ENCODE measurements around the gene MARVELD3.
A peak's percentile ranks its signal among the peaks of the same experiment; 100 is the strongest.

Gene MARVELD3

DNA sequence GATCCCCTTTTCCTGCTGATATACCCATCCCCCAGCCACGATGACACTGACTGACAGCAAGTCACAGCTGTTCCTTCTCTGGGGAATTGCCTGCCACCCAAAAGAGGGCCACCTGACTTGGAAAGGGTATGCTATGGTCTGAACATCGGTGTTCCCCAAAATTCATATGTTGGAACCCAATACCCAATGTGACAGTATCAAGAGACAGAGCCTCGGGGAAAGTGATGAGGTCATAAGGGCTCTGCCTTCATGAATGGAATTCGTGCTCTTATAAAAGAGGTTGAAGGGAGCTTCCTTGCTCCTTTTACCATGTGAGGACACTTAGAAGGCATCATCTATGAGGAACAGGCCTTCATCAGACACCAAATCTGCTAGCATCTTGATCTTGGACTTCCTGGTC is 7.6 kb upstream of the MARVELD3 start:
- no peak overlapping the region for H3K4me3 ChIP-seq (ENCODE audit: low read depth, low read length)
- DNase-seq (ENCODE audit: low read depth) = no peak

DNA sequence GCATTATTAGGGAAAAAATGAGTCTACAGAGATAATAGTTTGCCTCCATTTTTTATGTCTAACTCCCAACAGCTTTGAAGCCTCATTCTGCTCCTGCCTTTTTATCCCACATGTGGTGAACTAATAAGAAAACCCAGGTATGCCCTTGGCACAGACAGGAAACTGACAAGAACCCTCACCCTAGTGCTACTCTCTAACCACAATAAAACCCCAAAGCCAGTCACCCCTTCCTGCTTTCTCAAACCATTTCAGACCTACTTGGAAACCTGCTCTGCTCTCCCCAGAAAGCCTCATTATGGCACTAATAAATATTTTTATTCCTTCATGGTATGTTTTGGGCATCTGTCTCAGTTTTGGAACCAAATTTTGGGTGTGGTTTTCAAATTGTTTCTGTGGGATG is 3.9 kb upstream of the MARVELD3 start:
- H3K4me3 ChIP-seq (ENCODE audit: low read depth, low read length) = no peak overlapping the region
- no peak for DNase-seq (ENCODE audit: low read depth)

DNA sequence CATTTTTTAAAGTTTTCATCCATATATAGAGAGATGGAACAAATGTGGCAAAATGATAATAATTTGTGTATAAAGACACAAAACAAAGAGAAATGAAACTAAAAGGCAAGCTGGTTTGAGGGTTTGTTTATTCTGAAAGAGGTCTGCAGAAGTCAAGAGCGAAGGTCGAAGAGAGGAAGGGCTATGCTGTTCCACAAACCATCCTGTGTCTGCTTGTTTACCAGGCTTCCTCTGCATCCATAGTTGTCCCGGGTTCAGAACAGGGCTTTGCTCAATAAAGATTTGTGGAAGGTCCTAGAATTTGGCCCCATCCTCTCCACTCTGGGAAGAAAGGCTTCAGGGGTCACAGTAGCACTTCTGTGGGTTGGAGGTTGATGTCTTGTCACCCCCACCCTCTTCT is 2.4 kb upstream of the MARVELD3 start:
- no peak for DNase-seq (ENCODE audit: low read depth)

DNA sequence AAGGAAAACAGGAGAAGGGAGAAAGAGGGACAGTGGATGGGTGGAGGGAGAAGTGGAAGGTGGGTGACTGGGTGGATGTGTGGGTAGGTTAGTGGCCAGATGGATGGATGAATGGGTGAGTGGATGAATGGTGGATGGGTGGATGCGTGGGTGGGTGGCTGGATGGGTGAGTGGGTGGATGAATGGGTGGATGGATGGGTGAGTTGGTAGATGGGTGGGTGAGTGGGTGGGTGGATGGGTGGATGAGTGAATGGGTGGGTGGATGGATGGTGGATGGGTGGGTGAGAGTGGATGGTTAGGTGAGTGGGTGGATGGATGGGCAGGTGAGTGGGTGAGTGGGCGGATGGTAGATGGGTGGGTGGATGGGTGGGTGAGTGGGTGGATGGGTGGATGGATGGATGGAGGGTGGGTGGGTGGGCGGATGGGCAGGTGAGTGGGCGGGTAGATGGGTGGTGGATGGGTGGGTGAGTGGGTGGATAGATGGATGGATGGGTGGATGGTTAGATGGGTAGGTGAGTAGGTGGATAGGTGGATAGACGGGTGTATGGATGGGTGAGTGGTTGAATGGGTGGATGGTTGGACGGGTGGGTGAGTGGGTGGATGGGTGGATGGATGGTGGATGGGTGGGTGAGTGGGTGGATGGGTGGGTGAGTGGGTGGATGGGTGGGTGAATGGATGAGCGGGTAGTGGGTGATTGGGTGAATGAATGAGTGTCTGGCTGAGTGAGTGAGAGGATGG is 702 bp upstream of the MARVELD3 start:
- no peak for DNase-seq (ENCODE audit: low read depth)
- no peak overlapping the region for H3K4me3 ChIP-seq (ENCODE audit: low read depth, low read length)

More for the DNA sequence above, 2.4 kb upstream of the MARVELD3 start:
- H3K4me3 ChIP-seq (ENCODE audit: low read depth, low read length) = no peak overlapping the region

DNA sequence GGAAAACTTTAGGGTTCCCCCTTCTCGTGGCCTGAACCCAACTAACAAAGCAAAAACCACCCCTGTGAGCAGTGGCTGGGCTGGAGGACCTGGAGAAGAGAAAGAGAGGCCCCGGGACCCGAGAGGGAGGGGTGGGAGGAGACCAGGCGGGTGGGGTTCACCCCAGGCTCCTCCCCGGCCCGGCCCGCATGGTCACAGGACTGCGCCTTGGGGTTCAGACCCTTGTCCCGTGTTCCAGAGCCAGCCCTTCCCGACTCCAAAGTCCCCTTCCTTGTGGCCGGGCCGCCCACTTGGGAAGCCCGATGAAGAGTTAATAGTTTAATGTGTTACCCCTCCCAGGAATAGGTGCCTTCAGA is 852 bp downstream of the MARVELD3 start:
- peak overlapping the region; percentile 35 for H3K4me3 ChIP-seq (ENCODE audit: low read depth, low read length)
- DNase-seq (ENCODE audit: low read depth) = no peak

DNA sequence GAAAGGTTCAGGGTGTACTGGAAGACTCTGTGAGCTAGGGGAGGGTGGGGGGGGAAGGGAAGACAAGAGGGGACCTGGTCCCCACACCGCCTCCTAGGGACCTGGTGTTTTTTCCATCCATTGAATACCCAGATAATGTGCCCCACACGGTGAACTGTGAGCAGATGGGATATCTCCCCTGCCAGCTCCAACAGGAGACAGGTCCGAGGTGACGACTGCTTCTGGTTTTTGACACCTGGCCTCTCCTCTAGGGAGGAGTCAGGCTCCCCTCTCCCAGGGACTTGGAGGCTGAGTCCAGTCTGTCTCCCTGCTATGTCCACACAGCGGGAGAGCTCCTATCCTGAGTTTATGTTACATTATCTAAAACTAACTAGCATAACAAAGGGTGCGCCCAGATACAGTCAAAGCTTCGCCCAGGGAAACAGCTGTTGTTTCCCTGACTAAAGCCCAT is 1.8 kb downstream of the MARVELD3 start:
- no peak overlapping the region for H3K4me3 ChIP-seq (ENCODE audit: low read depth, low read length)
- DNase-seq (ENCODE audit: low read depth) = no peak

DNA sequence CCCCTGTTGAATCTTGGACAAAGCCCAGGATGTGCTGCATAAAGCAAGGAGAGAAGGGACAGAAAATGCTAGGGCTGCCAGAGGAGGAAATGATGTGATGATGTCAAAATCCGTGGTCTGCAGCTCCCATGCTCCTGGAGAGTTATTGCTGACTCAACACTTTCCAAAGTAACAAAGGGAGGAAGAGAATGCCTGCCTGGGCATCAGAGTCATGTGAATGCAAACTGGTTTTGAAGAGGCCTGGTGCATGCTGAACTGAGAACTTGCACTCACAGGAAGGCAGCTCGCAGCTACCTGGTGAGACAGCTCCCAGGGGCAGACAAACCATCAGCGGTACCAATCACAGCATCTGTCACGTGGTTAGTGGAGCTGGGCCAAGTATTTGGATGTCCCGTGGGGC is 2.8 kb downstream of the MARVELD3 start:
- no peak overlapping the region for H3K4me3 ChIP-seq (ENCODE audit: low read depth, low read length)
- DNase-seq (ENCODE audit: low read depth) = peak; percentile 41

DNA sequence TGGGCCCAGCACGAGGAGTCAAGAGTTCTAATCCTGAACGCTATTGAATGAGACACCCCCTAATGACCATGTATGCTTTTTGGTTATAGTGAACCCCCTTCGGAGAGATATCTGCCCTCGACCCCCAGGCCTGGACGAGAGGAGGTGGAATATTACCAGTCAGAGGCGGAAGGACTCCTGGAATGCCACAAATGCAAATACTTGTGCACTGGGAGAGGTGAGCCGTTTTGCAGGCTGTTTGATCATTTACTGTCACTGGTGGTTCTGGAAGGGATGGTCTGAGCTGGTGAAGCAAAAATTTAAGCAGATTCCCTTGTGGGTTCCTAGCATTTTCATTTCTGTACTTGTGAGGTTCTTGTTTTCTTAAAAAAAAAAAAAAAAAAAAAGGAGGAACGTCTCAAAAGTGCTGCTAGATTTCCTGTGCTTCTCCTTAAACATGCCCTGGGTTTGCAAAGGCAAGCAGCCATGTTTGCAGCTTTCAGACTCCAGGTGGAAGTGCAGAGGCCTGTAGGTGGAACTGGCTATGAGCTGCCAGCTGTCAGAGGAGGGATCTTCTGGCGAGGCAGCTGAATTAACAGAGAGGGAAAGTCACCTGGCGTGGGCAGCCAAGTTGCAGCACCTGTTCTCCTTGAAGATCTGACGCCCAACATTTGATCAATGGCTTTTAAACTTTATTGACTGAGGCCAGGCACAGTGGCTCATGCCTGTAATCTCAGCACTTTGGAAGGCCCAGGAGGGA is 3.5 kb downstream of the MARVELD3 start:
- no peak for DNase-seq (ENCODE audit: low read depth)
- no peak overlapping the region for H3K4me3 ChIP-seq (ENCODE audit: low read depth, low read length)

DNA sequence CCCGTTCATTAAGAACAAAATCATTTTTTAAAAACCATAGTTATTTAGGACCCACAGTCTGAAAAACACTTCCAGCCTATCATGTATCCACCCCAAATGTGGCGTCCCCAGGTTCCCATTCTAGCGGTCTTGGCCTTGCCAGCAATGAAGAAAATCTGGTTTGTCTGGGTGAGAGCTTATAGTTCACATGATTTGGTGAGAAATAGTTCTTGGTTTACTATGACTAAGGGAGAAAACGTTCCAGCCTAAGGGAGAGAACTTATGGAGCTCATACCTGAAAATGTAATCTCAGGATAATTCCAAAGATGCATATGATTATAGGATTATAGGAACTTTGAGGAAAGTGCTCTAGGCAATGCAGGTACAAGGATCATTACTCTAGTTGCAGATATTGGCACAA is 4.8 kb downstream of the MARVELD3 start:
- no peak overlapping the region for H3K4me3 ChIP-seq (ENCODE audit: low read depth, low read length)

DNA sequence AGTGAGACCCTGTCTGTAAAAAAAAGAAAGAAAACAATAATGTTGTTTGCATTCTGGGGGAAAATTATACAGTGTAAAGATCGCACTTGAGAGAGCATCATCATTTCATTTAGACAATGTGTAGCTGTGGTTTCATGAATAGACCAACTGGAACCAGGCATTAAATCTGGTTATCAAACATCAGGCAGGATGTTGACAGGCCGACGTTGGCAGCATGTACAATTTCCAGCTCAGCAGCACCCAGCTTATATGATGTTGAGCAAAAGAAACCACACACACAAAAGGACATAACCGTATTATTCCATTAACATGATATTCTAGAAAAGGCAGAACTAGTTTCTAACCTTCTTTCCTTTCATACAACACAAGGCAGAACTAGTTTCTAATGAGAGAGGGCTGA is 5.8 kb downstream of the MARVELD3 start:
- no peak for DNase-seq (ENCODE audit: low read depth)
- no peak overlapping the region for H3K4me3 ChIP-seq (ENCODE audit: low read depth, low read length)

More for the DNA sequence above, 4.8 kb downstream of the MARVELD3 start:
- DNase-seq (ENCODE audit: low read depth) = no peak

DNA sequence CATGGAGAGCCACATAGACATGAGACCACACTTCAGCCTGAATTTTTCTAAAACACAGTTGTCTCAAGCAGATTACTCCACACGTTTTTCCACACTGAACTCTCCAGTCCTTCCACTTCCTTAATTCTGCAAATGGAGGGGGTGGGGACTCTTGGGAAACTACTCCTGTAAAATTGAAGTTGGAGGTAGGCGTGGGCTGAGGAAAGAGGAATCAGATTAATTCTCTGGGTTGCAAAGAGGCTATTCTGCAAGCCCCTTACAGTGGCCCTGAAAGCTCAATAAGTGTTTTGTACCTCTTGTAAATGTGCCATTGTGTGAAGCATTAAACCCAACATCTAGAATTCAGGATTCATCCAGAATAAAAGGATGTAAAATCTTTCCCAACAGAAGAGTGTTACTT is 9.6 kb downstream of the MARVELD3 start:
- DNase-seq (ENCODE audit: low read depth) = no peak
- no peak overlapping the region for H3K4me3 ChIP-seq (ENCODE audit: low read depth, low read length)

DNA sequence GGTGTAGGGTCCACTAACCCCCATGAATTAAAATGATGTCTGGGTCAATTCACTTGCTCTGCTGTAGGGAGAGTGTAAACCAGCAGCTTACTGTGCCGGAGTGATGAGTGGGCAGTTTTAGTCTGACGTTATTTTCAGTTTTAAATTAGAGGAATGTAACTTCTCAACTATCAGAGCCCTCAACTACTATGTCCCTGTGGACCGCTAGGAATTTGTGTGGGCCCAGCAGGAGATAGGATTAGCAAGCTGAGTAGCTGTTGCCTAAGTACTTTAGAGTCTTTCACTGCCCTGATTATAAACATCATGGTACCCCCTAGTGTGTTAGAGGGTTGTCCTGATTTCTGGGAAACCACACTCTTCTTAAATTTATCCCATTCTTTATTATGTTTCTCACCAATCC is 11.4 kb downstream of the MARVELD3 start:
- DNase-seq (ENCODE audit: low read depth) = peak; percentile 82

DNA sequence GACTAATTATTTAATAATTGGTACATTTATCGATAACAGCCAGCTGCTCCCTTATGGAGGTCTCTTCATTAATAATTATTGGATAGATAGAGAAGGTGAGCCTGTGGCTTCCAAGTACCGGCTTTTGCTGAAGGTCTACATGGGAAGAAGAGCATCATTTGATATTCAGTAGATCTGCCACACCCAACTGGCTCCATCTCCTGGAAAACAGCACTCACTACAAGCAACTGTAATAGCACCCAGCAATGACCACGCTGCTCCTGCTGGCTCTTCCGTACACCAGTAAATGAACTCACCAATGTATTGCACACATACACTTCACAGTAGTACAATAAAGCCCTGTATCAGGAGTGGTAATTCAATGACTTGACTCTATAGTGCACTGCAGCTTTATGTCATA is 19.5 kb downstream of the MARVELD3 start:
- peak; percentile 9 for DNase-seq (ENCODE audit: low read depth)
- no peak overlapping the region for H3K4me3 ChIP-seq (ENCODE audit: low read depth, low read length)

More for the DNA sequence above, 11.4 kb downstream of the MARVELD3 start:
- no peak overlapping the region for H3K4me3 ChIP-seq (ENCODE audit: low read depth, low read length)

DNA sequence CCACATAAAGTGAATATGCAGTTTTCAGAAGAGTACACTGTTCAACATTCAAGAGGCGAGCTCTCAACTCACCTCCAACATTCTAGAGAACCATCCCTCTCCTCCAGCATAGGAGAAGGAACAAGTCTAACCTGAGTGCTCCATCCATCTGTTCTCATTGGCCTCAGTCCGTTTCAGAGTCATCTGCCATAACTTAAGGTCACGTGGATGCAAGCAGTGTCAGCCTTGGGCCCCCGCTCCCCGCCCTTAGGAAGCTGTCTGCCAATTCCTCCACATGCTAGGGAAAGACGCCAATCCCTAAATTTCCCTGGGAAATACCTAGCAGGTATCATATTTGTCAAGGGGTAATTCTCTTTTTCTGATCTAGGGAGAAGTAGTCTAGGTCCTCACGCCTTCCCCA is 21.4 kb downstream of the MARVELD3 start:
- no peak for DNase-seq (ENCODE audit: low read depth)
- no peak overlapping the region for H3K4me3 ChIP-seq (ENCODE audit: low read depth, low read length)

DNA sequence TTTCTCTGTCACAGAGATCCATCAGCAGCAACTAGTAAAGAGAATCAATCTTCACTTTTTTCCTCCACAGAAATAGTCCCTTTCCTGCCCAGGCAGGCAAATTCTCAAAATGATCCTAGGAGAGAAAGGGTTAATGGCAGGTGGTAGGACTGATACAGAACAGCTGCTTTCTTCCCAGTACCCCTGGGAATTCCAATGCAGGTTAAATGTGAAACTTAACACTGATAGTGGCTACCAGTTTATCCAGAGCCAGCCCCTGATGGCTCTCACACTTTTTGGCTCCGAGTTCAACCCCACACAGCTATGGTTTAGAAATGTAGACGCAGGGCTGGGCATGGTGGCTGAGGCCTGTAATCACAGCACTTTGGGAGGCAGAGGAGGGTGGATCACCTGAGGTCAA is 22.2 kb downstream of the MARVELD3 start:
- H3K4me3 ChIP-seq (ENCODE audit: low read depth, low read length) = no peak overlapping the region
- DNase-seq (ENCODE audit: low read depth) = no peak

DNA sequence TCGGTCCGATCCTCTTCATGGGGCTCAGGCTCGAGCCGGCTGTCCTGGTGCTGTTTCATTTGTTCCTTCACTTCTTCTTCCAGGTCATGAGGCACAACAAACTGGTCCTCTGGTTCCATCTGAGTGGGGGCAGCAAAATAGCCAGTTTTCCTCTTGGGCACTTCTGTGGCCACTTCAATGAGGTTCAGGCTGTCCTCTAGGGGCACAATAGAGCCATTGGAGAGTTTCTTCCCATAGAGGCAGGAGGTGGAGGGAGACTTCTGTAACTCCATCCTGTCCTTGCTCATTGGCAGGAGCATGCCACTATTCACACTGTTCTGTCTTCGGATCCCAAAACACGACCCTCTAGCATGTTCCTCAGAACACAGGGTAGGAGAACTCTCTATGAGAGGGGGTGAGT is 22.9 kb downstream of the MARVELD3 start:
- no peak for DNase-seq (ENCODE audit: low read depth)
- H3K4me3 ChIP-seq (ENCODE audit: low read depth, low read length) = no peak overlapping the region

DNA sequence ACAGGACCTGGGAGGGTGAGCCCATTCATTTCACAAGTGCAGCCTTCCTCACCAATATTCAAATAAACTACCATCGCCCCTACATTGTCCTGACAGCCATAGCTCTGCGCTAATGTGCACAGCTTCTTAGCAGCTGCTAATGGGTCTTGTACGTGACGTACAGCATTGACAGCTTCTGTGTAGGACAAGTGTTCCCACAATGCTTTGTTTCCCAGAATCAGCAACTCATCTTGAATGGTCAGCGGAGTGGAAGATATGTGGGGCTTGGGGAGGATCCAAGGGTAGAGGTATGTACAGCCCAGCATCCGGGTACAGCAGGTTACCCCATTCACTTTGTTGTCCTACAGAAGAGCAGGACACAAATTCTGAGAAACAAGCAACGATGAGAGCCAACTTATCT is 23.7 kb downstream of the MARVELD3 start:
- no peak overlapping the region for H3K4me3 ChIP-seq (ENCODE audit: low read depth, low read length)
- no peak for DNase-seq (ENCODE audit: low read depth)

DNA sequence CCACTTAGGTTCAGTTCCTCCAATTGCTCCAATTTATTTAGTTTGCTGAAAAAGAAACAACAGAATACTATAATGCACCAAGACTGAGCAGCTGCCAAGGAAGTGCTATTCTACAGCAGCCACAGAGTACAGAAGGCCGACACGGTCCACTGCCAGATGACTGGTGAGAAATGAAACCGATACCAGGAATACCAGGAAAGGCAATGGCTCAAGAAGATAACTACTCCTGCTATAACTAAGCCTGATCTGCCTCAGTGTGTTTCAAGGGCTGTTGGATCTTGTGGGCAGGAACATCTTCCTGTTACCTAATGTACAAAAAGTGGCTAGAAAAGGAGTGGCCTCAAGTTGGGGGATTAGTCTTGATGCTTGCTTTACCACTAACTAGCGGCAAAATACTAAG is 32.8 kb downstream of the MARVELD3 start:
- H3K4me3 ChIP-seq (ENCODE audit: low read depth, low read length) = no peak overlapping the region
- no peak for DNase-seq (ENCODE audit: low read depth)

DNA sequence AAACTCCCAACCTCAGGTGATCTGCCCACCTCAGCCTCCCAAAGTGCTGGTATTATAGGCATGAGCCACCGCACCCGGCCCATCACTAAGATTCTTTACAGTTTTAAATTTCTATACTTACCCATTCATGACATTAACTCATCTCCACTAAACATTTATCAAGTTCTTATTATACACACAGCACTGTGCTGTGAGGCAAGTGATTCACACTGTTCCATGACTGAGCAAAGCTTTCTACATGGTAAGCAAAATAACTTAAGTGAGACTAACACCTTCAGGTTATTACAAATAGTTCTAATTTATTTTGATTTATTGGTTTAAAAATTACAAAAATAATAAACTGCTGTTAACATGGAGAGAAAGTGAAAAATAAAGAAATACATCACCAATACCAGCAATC is 33.5 kb downstream of the MARVELD3 start:
- DNase-seq (ENCODE audit: low read depth) = no peak

DNA sequence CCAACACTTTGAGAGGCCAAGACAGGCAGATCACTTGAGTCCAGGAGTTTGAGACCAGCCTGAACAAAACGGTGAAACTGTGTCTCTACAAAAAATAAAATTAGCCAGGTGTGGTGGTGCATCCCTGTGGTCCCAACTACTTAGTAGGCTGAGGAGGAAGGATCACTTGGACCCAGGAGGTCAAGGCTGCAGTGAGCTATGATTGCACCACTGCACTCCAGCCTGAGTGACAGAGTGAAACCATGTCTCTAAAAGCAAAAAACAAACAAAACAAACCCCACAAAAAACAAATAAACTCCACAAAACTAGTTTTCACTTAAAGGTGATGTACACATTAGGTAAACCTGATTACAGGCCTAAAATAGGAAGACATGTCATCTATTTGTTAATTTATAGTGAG is 40.3 kb downstream of the MARVELD3 start:
- DNase-seq (ENCODE audit: low read depth) = no peak
- no peak overlapping the region for H3K4me3 ChIP-seq (ENCODE audit: low read depth, low read length)

More for the DNA sequence above, 33.5 kb downstream of the MARVELD3 start:
- no peak overlapping the region for H3K4me3 ChIP-seq (ENCODE audit: low read depth, low read length)
